T-helper 9 cell (primary cell): ENCODE data around the gene CAMK2G.

Source experiments
- DNase-seq: peaks from one replicate; pipeline ENCODE4 v3.0.0-alpha.2; 2020

Gene CAMK2G

GRCh38 chr10:73878365-73878764 lies 4.0 kb upstream of the CAMK2G start:
- DNase-seq = no peak

DNA sequence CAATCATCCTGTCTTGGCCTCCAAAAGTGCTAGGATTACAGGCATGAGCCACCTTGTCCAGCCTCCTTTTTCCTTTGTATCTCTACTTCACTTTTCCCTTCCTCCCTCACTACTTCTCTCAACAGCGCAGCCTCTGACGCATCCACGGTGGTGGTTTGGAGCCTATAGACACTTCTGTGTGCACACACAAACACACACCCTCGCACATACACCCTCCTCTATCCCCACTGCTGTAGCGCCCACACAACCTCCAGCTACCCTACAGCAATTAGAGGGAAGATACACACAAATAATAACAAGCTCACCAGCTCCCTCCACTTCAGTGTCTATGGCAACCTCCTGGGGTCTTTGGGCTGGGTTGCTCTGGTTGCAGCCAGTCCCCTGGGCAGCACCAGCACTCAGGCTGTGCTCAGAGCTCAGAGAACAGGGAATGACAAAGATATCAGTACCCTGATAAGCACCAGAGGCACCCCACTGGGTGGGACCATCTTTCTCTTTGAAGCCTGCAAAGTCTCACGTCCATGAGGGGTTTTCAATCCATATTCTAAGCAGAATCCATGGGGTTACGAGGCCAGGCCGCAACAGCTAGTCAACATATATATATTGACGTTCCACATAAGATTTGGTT lies 3.3 kb upstream of the CAMK2G start:
- DNase-seq = no peak

GRCh38 chr10:73876971-73877370 lies 2.6 kb upstream of the CAMK2G start:
- no peak for DNase-seq

DNA sequence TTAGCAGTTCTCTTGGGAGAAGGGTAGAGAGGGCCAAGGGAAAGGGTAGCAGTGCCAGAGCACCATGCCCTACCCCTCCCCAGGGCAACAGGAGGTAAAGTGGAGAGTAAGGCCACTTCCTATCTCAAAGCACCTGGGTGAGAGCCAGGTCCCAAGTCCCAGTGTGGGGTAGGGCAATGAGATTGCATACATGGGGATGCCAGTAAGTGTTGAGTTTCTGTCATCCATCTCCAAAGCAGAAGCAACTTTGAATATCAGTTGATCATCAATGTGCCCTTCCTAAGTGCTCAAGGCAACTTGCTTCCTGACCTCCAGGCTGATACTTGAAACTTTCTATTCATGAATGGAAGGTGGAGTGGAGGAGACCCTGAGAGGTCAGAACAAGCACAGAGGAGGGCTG lies 2.2 kb upstream of the CAMK2G start:
- DNase-seq = no peak

DNA sequence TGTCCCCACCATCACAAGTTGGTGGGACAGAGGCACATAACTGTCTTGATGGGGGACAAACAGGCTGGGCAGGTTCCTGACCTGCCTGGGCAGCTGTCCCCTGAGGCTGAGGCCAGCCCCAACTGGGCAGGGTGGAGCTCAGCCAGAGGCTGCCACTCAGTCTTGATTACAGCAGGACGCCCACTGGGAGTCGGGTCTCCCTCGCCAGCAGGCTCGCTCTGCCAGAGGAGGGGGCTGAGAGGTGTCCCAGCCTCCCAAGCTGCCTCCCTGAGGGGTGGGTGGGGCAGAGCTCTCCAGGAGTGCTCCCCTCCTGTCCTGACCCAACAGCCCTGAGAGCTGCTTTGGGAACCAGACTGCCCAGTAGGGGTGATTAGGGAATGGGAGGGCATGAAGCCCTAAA lies 1.8 kb upstream of the CAMK2G start:
- no peak for DNase-seq

DNA sequence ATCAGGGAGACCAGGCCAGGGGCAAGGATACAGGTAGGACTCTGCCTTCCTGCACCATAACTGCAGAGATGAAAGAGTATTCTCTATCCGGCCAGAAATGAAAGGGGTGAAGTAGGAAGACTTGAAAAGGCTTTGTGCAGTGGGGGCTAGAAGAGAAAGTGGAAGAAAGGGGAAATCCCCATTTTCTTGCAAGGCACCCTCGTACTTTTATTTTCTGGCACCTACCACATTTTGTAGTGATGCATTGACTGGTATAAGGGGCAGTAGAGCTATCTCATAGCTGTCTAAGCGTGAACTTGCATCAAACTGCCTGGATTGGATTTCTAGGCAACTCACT lies 752 bp upstream of the CAMK2G start:
- DNase-seq = no peak

- peak; percentile 27 for DNase-seq
Observed at GRCh38 chr10:73873838-73874215, 528 bp downstream of the CAMK2G start.

DNA sequence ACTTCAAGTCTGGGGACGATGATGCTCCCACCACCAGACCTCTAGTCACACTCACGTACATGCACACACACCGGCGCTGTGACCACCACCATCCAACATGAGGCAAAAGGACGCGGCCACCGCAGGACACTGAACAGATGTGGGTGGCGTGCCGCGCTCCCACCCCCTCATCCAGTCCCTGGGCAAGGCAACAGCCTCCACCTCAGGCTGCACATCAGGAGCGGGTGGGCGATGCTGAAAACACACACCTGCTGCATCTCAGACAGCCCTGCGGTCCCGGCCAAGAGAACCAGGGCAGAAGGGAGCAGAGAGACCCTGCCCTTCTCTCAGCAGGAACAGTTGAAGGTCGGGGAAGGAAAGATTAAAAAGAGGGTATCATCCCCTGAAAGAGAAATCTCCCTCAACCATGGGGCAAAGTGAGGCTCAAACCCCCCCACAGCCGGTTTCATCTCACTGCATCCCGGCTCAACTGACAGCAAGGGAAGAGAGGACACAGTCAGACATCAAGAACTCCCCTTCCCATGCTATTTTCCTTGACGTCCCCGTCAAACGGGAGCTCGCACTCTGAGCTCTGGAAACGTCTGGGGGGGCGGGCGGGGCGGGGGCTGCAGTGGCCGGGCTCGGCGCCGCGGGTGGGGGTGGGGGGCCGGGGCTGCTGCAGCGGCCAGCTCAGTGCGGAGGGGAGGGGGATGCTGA lies 1.1 kb downstream of the CAMK2G start:
- no peak for DNase-seq

DNA sequence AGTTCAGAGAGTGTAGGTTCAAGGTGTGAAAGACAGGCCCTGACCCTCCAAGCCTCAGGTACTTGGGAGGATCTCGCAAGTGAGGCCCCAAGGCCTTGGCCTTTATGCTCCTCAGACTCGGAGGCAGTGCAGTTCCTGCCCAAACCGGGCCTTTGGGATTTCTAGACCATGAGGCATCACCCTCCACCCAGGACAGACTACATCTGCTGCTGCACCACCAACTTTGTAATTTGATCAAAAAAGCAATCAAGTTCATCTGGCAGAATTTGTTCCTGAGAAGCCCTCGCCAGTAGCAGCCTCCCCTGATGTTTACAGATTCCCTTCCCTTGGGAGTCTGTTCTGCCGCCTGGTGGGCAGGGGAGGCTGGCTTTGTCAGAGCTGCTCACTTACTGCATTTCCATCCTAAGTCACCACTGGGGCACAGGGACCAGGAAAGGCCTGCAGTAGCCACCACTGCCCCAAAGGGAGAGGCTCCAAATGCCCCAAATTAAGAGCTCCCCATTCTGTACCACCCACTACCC lies 2.1 kb downstream of the CAMK2G start:
- DNase-seq = no peak

GRCh38 chr10:73871295-73872189 lies 2.8 kb downstream of the CAMK2G start:
- DNase-seq = no peak

- no peak for DNase-seq
Observed at GRCh38 chr10:73868655-73869195, 5.6 kb downstream of the CAMK2G start.

GRCh38 chr10:73867871-73868631 lies 6.3 kb downstream of the CAMK2G start:
- DNase-seq = no peak

DNA sequence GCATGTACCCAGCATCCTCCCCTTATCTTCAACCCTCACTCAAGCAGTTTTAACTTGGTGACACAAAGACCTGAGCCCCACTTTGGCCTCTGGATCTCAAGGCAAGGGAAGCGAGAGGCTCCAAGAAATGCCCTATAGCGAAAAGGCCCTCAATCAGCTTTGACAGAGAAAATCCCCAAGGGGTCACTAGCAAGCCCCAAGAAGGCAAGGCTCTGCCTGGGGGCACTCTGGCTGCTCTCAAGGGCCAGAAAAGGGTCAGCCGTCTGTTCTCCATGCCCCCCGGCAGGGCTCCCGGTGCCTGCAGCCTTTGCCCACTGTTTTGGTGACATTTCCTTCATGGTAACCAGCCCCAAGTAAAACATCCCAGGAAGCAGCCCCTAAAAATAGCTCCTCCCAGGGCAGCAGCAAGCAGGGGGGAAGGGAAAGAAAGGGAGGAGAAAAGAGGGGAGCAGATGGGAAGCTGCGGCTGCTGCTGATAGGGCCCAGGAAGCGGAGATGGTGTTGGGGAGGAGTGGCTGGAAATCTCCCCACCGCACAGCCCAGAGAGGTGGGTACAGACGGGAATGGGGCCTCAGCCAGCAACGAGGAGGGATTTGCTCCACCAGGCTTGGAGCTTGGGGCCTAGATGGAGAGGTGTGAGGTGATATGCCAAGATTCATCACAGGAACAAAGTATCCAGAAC lies 7.1 kb downstream of the CAMK2G start:
- DNase-seq = no peak

DNA sequence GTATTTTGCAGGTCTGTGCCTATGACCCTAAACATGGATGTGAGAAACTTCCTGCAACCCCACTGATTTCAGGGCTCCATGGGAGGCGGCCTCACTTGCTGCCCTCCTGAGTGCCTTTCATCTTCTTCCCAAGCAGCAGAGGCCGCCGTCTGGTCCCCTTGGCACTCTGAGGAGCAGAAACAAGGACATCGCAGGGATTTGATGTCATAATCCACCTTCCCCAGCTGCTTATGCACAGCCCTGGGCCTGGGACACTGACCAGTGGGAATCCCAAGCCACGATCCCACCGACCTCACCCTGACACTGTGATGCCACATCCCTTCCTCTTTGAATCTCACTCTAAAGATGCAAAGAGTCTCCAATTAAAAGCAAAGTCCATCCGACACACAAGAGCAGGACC lies 7.7 kb downstream of the CAMK2G start:
- no peak for DNase-seq

DNA sequence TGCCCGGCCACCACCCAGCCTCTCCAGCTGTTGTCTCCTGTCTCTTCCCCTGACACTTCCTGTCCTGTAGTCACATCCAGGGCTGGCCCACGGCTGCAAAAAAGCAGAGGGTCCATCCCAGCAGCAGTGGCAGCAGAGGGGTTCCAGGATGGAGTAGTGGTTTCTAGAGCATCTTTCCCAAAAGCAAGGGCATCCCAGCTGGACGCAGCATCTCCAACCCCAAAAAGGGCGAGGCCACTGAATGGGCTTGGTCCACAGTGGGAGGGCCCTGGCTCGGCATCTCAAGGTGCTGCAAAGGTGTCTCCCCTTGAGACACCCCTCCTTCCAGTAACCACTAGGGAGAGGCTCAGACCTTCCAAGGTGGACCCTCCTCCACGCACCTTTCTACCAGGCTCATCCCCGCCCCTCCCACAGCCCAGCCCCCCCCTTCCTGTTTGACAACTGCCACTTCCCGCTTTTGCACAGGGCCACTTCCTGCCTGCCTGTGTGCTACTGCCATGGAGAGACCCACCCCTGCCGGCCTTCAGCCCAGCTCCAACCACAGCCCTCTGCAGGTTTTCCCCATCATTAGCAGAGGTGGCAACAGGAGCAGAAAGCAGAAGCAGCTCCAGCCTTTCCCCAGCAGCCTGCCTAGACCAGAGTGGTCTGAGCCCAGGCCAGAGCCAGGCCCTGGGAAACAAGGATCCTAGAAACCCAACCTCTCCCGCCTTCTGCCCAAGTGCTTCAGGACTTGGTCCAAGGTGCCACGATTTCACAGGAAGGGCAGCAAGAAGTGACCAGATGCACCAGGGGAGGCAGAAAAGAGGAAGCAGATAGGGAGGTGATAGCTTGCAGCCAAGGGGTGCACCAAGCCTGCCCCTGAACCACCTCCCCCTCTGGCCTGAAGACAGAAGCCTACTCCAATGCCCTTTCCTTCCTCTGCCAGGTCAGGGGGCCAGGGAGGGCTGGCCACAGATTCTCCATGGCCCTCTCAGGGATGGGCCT lies 8.6 kb downstream of the CAMK2G start:
- DNase-seq = peak; percentile 42

- no peak for DNase-seq
Observed at GRCh38 chr10:73865107-73865458, 9.3 kb downstream of the CAMK2G start.

DNA sequence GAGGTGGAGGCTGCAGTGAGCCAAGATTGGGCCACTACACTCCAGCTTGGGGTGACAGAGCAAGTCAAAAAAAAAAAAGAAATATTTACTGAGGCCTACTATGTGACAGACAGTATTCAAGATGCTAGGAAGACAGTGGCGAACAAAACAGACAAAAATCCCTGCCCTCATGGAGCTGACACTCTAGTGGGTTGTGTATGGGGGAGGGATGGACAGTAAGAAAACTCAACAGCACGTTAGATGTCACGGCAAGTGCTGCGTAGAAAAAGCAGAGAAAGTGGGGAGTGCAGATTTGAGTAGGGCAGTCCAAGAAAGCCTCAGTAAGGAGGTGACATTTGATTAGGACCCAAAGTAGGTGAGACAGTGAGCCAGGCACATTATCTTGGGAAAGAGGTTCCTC lies 10.1 kb downstream of the CAMK2G start:
- no peak for DNase-seq

- no peak for DNase-seq
Observed at GRCh38 chr10:73863039-73863817, 11.1 kb downstream of the CAMK2G start.

- no peak for DNase-seq
Observed at GRCh38 chr10:73862011-73862410, 12.3 kb downstream of the CAMK2G start.
